Jurkat, Clone E6-1 (cell line): ENCODE data around the gene AVL9.

ENCODE experiments used
- DNase-seq: peaks from one replicate; pipeline ENCODE4 v3.0.0-alpha.2; 2011; ENCODE audit warnings: low read depth, low spot score
- H3K4me3 ChIP-seq: 2 replicates; pipeline ENCODE4 v1.5.1; 2011; ENCODE audit warnings: mild to moderate bottlenecking, low read length, control low read depth, moderate library complexity

The AVL9 gene

DNA sequence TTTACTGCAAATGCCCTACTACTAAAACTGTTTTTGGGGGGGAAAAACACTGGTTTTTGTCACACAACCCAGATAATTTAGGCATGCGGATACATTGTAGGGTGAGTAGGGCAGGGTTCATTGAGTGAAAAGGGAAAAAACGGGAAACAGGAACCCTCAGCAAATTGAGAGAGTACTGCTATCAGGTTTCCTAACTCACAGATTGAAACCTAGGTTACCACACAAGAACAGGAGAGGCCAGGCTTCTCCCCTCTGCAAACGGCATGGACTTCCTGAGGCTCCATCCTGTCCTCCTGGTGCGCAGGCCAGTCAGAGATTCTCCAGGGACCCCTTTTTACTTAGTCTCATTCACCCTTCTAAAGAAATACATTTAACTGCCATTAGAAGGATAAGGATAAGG, 30.6 kb downstream of the AVL9 start:
- no peak overlapping the region for H3K4me3 ChIP-seq

DNA sequence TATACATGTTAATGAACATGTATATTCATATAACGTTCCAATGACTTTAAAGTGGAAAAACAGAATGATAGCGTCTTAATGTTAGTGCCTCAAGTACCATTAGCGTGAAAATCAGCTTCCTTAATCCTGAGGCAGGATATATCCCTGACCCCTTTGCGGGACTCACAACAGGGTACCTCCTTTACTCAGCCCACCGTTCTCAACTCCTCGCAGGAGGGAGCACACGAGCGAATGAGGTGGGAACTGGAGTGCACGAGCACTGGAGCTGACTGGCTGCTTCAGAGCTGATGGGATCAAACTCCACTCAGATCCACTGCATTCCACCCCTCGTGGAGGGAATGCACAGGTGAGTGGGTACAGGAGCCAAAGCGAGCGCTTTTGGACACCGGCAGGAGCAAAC, 36.1 kb downstream of the AVL9 start:
- H3K4me3 ChIP-seq: no peak overlapping the region
- DNase-seq: no peak

More for the DNA sequence above, 30.6 kb downstream of the AVL9 start:
- DNase-seq: no peak

DNA sequence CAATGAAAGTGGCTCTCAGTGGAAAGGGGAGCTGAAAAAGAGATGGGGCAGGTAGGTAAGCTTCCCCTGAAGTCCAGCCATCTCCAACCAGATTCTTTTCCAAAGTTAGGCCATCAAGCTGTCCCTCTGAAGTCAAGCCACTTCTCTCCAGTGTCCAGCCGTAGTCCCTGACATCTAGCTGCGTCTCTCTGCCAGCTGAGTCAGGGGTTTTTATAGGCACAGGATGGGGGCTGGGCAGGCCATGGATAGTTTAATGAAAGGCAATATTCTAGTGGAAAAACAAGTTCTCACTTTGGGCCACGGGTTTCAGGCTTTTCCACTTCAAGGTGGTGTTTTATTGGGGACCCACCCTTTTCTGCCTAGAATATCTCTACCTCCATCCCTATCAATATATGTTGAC, 36.8 kb downstream of the AVL9 start:
- H3K4me3 ChIP-seq: no peak overlapping the region

DNA sequence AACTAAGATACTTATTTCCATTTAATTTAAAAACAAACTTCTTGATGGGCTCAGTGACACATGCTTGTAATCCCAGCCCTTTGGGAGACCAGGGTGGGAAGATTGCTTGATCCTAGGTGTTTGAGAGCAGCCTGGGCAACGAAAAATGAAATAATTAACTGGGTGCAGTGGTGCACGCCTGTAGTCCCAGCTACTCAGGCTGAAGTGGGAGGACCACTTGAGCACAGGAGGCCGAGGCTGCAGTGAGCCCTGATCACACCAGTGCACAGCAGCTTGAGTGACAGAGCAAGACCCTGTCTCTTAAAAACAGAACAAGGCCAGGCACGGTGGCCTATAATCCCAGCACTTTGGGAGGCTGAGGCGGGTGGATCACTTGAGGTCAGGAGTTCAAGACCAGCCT, 37.4 kb downstream of the AVL9 start:
- no peak overlapping the region for H3K4me3 ChIP-seq
- DNase-seq: no peak

More for the DNA sequence above, 36.8 kb downstream of the AVL9 start:
- DNase-seq: no peak

DNA sequence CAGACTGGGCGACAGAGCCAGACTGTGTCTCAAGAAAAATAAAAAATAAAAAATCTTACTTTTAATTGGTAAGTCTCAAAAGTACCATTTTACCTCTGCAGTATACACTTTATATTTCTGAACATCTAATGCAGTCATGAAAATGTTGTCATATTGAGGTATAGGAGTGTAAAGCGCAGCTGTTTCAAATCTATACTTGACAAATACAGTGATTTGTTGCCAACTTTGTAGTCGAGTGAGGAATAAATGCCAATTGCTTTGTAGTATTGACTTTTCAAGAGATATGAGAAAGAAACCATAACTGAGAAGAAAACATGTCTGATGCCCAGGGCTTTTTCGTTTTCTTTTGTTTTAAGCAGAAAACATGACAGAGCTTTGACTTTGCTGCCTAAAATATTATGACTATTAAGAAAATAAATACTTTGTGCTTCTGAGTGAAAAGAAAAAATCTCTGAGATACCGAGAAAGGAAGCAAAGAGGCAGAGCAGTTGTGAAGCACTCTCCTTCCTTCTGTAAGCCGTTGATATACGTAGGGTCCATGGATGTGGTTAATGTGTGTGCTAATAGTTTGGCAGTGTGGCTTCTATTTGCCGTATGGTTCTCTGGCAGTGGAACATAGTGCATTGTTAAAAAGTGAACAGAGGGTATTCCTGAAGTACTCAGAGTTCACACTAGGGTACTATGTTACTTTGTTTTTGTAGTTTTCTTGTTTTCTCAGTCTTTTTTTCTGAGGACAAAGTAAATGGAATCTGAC, 38.2 kb downstream of the AVL9 start:
- DNase-seq: peak; percentile 65
- no peak overlapping the region for H3K4me3 ChIP-seq

DNA sequence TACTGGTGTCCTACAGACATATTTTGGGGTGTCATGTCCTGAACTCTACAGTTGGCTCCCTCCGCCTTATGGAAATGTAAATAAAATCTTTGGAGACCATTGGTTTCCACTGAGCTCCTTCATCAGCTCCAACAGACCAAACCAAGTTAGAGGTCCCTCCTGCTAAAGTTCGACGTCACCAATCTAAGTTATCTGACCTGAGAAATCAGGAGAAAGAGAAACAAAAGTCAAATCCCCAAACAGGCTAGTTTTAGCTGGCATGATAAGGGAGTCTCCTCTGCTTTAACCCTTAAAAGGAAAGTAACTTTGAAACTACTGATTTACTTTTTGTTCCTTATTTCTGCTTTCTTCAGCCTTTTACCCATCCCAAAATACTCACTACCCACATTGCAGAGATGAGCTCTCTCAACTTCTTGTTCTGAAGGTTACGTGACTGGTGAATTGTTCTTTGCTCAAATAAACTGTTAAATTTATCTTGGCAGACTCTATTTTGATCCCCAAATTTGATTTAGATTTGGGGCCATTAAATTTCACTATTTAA, 39.9 kb downstream of the AVL9 start:
- DNase-seq: no peak
- H3K4me3 ChIP-seq: no peak overlapping the region

DNA sequence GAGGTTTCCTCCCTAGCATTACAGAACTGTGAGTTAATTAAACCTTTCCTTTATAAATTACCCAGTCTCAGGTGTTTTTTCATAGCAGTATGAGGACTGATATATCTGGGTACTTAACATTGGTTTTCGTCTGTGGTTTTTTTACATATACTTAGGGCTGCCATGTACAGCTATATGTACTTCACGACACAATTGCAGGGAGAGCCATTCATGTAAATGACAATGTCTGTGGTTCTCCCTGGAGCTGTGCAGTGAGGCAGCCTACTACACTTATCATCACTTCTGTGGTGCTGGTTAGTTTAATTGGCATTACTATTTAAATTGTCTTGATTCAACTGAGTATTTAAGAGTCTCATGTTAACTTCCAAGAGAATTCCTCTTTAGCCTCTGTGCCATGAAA, 40.7 kb downstream of the AVL9 start:
- no peak overlapping the region for H3K4me3 ChIP-seq
- DNase-seq: no peak

DNA sequence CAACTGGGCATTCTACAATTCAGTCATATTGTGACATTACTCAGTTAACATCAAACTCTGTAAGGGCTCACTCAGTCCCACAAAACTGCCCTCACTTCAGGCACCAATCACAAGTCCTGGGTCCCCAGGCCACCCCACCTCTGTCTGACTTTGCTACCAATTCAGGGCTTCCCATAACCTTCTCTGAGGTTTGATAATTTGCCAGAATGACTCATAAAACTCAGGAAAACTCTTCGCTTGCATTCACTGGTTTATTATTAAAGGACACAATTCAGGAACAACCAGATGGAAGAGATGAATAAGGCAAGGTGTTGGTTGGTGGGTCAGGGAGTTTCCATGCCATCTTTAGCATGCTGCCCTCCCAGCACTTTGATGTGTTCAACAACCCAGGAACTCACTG, 41.3 kb downstream of the AVL9 start:
- no peak overlapping the region for H3K4me3 ChIP-seq
- DNase-seq: no peak

DNA sequence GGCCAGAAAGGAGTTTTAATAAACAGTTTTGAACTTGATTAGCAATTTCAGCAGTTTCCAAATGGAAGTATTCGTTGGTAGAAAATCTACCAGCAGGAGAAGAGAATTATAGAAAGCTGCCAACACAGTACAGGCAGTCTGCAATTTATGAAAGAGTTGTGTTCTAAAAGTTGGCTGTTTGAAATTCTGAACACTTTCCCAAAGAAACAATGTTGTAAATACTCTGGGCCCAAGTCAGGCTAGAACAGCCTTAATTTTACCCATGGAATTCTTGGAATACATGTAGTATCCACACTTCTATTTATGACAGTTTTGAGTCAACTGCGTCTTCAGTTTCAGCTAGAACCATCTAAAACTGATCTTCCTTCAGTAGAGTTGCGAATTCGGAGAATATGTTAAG, 42.5 kb downstream of the AVL9 start:
- H3K4me3 ChIP-seq: no peak overlapping the region
- no peak for DNase-seq

DNA sequence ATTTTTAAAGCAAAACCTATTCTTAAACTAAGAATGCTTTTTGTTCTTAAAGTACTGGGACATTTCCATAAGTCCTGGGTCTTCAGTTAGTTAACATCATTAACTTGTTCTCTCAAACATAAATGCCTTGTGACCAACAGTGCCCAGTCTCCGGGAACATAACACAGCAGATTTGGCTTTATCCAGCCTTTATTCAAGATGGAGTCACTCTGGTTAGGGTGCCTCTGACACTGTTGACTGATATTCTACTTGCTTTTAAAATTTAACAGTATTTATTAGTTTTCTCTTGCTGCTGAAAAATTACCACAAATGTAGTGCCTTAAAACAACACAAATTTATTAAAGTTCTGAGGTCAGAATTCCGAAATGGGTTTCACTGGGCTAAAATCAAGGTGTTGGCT, 44.1 kb downstream of the AVL9 start:
- no peak for DNase-seq
- H3K4me3 ChIP-seq: no peak overlapping the region

DNA sequence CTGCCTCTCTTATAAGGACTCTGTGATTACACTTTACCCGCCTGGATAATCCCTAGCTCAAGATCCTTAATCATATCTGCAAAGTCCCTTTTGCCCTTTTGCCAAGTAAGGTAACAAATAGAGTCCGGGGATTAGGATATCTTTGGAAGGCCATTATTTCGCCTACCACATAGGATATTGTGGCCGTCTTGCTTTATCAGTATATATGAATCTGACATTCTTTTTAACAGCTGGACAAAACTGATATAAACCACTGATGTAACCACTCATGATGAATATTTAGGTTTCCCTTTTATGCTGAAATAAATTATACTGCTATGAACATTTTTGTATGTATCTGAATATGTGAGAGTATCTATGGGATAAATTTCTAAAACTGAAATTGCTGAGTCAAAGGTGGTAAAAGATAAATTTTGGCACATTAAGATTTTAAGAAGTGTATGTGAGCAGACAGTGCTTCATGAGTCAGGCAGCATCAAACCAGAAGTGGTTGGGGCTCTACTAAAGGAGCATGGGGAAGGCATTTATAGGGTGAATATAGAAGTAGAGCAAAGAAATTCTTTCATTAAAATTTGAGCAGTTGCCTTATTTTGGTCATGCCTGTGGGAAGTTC, 44.7 kb downstream of the AVL9 start:
- no peak overlapping the region for H3K4me3 ChIP-seq
- no peak for DNase-seq

DNA sequence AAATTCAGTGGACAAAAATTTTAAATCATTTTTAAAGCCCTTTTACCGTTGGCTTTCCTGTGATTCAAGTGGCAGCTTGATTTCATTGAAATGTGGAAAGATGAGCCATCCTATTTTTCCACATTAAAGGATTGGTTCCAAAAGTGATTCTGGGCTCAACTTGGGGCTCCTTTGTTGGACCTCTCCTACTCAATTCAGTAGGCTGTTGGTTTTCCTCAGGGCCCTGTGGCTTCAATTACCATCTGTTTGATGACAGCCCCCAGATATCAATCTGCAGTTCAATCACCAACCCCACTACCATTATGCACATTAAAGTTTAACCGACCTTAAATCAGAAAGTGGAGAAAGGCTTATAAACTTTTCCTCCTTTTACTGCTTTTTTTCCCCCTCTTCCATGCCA, 47.3 kb downstream of the AVL9 start:
- no peak for DNase-seq
- no peak overlapping the region for H3K4me3 ChIP-seq

DNA sequence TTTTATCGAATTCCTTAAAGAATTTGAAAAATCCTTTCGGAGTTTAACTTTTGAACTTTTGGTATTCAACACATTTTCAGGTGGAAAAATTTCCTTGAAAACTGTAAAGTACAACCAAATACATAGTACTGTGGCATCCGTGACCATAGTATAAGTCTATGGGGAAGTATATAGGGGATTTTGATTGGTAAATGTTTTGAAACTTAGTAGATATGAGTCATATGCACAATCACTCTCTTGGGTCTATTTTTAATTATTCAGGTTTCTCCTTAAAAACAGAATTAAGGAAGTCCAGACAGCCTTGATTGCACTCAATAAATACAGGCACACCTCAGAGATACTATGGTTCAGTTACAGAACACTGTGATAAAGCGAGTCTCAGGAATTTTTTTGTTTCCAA, 64.2 kb downstream of the AVL9 start:
- DNase-seq: no peak
- no peak overlapping the region for H3K4me3 ChIP-seq

DNA sequence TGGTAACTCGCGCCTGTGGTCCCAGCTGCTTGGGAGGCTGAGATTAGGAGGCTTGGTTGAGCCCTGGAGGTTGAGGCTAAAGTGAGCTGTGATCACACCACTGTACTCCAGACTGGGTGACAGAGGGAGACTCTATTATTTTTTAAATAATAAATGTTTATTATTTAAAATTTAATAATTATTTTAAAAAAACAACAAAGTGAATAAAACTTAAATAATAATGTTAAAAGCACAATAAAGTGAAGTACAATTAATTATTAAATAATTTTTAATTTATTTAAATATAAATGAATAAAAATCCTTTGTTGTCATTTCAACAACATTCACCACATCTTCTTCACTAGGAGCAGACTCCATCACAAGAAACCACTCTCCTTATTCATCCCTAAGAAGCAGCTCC, 64.8 kb downstream of the AVL9 start:
- no peak overlapping the region for H3K4me3 ChIP-seq
- DNase-seq: no peak

DNA sequence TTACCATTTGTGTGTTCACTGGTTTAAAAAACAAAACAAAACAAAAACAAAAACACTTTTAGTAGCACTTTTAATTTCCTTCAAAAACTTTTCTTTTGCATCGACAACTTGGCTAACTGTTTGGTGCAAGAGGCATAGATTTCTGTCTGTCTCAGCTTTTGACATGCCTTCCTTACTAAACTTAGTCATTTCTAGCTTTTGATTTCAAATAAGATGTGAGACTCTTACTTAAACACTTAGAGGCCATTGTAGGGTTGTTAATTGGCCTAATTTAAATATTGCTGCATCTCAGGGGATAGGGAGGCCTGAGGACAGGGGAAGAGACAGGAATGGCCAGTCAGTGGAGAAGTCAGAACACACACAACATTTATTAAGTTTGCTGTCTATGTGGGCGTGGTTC, 66.3 kb downstream of the AVL9 start:
- H3K4me3 ChIP-seq: no peak overlapping the region
- DNase-seq: no peak

DNA sequence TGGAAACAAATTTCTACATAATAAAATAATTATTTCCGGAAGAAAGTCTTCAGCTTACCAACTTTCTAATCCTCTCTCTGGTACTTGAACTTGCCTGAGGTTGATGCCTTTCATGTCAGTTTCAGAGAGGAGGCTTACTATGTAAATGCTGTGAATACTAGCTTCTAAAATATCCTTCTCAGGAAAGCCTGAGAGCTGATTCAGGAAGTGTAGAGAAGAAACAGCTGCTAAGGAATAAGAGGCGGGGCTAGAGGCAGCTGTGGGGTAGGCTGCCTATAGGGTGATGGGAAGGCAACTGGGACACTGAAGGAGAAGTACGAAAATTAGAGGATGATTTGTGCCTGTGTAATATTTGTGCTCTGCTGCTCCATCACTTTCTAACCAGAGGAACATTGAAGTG, 69.3 kb downstream of the AVL9 start:
- H3K4me3 ChIP-seq: no peak overlapping the region
- DNase-seq: no peak

DNA sequence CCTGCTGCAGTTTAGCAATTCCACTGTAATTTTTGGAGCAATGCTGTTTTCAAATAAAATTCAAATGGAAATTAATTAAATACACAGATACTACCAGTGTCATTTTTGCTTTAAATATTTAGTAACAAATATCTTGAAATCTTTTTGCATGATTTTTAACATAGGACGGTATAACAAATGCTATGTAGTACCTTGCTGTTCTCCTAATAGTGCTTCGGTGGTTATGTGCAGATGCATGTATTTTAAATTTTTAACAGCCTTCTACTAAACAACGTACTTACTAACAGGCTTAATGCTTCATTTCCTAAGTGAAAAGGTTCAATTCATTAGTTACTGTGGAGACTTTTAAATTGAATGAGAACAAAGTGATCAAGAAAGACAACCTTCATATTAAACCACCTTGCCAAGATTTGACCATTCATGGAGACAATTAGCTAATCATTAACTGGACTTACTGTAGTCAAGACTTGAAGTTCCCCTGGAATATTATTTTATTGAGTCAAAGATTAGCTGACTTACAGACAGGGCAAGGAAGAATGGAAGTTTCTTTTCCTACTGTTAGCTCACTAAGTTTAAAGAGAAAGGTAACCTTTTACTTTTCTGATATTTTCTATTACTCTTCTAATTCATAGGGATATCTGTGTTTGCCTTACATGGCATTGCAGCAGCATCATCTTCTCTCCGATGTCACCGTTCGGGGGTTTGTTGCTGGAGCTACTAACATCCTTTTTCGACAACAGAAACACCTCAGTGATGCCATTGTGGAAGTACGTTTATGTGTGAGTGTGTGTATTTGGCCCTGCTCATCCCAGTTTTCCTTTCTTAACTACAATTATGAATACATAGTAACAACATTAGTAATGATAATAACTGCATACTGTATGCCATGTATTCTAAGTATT, 74.3 kb downstream of the AVL9 start:
- no peak overlapping the region for H3K4me3 ChIP-seq
- no peak for DNase-seq

DNA sequence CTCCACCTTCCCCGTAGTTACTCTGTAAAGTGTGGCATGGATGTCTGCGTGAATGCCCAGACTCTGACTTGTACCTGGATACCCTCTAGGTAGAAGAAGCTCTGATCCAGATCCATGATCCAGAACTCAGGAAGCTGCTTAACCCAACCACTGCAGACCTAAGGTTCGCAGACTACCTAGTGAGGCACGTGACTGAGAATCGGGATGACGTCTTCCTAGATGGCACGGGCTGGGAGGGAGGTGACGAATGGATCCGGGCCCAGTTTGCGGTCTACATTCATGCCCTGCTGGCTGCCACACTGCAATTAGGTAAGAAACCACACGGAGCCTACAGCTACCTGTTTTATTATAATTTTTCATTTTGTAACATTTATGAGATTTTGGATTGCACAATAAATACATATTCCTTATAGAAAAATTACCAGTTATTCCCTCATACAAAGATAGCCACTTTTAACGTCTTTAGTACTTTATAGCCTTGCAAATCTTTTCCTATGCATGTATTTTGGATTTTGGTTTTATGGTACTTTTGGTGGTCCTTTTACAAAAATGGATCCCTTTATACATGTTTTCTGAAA, 77.9 kb downstream of the AVL9 start:
- DNase-seq: no peak
- no peak overlapping the region for H3K4me3 ChIP-seq

DNA sequence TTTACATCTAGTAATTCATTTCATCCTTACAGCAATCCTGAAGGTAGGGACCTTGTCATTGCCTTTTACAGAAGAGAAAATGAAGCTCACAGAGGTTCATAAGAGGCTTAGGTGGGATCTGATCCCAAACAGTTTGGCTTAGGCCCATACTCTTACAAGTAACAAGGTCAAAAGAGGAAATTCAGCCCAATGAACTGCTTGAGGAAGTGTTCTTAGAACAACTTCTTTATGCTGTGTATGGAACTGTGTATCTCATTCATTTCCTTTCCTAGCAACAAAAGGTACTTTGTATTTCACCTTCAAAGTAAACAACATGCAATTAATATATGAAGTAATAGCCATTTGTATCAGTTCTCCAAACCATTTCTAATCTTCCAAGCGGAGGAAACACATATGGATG, 79.3 kb downstream of the AVL9 start:
- DNase-seq: no peak
- no peak overlapping the region for H3K4me3 ChIP-seq

DNA sequence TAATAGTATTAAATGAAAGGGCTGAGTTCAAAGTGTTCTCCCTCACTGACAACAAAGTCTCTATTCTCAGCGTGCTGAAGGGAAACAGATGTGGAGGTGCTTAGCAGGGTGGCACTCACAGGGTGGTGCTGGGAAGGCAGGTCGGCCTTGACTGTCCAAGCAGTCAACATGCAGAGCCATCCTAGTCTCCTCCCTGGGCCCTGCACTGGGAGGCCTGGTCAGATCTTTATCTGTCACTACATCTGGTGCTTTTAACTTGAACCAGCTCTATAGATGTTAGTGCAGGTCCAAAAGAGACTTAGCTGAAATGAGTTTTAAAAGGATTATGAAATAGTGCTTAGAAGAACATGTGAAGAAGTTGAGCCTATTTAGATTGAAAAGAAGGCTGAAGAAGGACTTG, 82.1 kb downstream of the AVL9 start:
- DNase-seq: no peak

More for the DNA sequence above, 82.1 kb downstream of the AVL9 start:
- no peak overlapping the region for H3K4me3 ChIP-seq
